Measurements from ENCODE around the gene PLD4. TPM values are rescaled to one million over a fixed set of nuclear protein-coding genes. Genes with fewer than 3 reads are reported as not detected.

Gene PLD4
- total RNA-seq, 6 experiments from 2014 or later = 0.05 to 0.18 (median 0.11) TPM

DNA sequence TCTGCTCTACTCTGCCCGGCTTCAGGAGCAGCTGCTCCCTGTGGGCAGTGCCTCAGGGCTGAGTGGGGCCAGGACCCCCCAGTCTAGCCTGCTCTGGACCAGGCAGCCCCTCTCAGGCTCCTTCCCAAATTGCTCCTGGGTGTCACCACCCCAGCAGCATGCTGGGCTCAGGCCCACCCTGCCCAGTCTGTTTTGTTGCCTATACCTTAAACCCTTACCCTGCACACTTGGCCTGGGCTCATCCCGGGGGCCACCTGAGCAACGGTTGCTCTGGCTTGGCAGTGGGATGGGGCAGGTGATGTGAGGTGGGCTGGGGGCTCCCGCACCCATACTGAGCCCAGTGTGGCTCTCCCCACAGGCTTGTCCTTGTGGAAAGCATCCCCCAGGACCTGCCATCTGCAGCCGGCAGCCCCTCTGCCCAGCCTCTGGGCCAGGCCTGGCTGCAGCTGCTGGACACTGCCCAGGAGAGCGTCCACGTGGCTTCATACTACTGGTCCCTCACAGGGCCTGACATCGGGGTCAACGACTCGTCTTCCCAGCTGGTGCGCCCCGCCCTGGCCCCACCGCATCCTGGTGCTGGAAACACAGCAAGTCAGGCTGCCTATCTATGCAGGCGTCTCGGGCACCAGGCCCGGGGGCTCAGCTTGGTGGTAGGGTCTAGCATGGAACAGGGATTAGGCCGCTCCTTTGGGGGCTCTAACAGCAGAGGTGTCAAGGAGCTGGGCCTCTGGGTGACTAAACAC is 3.9 kb downstream of the PLD4 start:
- no peaks in the 10 kb centered on the region for H3K9me3 Mint-ChIP-seq
- no peak overlapping the region for H3K4me3 Mint-ChIP-seq
- no peak for DNase-seq
- no peak overlapping the region for H3K27ac Mint-ChIP-seq
- H3K4me1 Mint-ChIP-seq (ENCODE audit: low read depth) = no peaks in the 10 kb centered on the region
- H3K27me3 Mint-ChIP-seq (ENCODE audit: insufficient read depth) = peaks cover 4% of the 10 kb centered on the region
- TF ChIP-seq, protein P1, sequence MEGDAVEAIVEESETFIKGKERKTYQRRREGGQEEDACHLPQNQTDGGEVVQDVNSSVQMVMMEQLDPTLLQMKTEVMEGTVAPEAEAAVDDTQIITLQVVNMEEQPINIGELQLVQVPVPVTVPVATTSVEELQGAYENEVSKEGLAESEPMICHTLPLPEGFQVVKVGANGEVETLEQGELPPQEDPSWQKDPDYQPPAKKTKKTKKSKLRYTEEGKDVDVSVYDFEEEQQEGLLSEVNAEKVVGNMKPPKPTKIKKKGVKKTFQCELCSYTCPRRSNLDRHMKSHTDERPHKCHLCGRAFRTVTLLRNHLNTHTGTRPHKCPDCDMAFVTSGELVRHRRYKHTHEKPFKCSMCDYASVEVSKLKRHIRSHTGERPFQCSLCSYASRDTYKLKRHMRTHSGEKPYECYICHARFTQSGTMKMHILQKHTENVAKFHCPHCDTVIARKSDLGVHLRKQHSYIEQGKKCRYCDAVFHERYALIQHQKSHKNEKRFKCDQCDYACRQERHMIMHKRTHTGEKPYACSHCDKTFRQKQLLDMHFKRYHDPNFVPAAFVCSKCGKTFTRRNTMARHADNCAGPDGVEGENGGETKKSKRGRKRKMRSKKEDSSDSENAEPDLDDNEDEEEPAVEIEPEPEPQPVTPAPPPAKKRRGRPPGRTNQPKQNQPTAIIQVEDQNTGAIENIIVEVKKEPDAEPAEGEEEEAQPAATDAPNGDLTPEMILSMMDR (IDR thresholded peaks at IDR 0.05) = no peak
- no peaks in the 10 kb centered on the region for H3K36me3 Mint-ChIP-seq (ENCODE audit: low read depth)

DNA sequence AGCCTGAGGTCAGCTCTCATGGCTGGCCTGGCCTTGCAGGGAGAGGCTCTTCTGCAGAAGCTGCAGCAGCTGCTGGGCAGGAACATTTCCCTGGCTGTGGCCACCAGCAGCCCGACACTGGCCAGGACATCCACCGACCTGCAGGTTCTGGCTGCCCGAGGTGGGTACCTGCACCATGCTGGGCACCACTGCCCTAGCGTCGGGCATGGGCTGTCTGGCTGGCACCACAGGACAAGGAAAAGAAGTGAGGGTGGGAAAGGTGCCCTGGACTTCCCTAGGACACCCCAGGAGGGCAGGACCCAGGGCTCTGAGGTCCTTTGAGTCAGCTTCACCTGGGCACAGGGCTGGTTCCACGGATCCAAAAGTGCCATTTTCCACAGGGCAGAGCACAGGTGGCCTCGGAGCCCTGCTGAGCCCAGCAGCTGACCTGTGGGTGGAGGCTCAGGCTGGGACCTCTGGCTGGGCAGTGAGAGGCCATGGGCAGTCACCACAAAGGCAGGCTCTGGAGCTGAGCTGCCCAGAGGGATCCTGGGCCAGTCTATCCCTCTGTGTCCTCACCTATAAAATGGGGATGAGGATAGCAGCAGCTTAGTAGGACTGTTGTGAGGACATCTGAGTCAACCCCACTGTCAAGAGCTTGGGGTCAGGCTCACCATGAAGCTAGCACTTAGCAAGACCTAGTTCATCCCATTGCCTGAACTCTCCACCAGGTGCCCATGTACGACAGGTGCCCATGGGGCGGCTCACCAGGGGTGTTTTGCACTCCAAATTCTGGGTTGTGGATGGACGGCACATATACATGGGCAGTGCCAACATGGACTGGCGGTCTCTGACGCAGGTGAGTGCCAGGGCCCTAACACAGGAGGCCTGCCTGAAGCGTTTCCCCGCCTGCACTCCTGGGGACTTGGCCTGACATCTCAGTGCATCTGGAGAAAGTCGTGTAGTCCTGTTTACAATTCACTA is 4.9 kb downstream of the PLD4 start:
- Mint-ChIP-seq H3K4me1 (ENCODE audit: low read depth) (0 out of 2 replicates have a peak, but pooled peaks cover 3% of the 10 kb centered on the region), H3K27ac (no peak overlapping the region), H3K4me3 (no peak overlapping the region), H3K36me3 (ENCODE audit: low read depth) (no peaks in the 10 kb centered on the region), H3K9me3 (no peaks in the 10 kb centered on the region), H3K27me3 (ENCODE audit: insufficient read depth) (peaks cover 4% of the 10 kb centered on the region)
- DNase-seq = no peak
- TF ChIP-seq, protein P1 (IDR thresholded peaks at IDR 0.05) = no peak

DNA sequence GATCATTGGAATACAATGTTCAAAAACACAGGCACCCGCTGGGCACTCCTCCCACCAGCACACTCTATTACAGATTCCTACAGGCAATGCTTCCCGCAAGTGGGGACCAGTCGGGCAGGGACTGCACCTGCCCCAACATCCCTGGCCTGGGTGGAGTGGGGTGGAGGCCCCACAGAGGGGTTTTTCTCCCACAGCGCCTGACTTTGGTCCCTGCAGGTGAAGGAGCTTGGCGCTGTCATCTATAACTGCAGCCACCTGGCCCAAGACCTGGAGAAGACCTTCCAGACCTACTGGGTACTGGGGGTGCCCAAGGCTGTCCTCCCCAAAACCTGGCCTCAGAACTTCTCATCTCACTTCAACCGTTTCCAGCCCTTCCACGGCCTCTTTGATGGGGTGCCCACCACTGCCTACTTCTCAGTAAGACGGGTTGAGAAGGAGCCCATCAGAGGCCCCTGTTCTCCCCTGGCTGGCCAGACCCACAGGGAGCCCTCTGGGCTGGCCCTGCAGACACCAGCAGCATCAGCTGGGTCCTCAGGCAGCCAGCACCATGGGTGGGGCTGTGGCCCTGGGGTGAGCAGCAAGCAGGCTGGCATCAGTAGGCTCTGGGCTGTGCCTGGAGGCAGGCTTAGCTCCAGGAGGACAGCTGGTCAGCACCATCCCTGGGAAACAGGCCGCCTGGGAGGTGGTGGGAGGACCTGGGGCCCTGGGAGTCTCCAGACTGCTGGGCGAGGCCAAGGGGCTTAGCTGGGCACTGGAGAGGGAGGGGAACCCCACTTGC is 6.0 kb downstream of the PLD4 start:
- H3K4me3 Mint-ChIP-seq = no peak overlapping the region
- H3K36me3 Mint-ChIP-seq (ENCODE audit: low read depth) = no peaks in the 10 kb centered on the region
- 0 out of 2 replicates have a peak, but pooled peaks cover 5% of the 10 kb centered on the region for H3K4me1 Mint-ChIP-seq (ENCODE audit: low read depth)
- no peak overlapping the region for H3K27ac Mint-ChIP-seq
- TF ChIP-seq, protein P1 (IDR thresholded peaks at IDR 0.05) = no peak
- DNase-seq = no peak
- peaks cover 4% of the 10 kb centered on the region for H3K27me3 Mint-ChIP-seq (ENCODE audit: insufficient read depth)
- no peaks in the 10 kb centered on the region for H3K9me3 Mint-ChIP-seq

DNA sequence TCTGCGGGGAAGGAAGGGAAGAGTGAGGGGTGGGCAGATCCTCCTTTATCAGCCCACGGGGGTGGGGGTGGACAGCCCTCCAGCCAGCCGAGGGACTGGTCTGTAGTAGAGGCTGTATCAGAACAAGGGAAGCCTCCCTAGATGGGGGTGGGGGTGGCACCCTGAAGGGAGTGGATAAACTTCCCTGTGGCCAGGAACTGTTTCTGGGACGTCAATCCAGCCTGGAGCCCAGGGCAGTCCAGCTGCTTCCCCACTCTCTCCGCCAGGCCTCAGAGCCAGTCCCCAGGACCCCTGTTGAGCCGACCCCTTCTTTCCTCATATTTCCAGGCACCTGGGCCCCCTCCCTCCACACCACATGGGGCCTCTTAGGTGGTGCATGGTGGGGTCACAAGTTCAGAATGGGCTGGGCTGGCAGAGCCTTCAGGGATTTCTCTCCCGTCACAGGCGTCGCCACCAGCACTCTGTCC is 6.7 kb downstream of the PLD4 start:
- Mint-ChIP-seq H3K27me3 (ENCODE audit: insufficient read depth) (peaks cover 4% of the 10 kb centered on the region), H3K36me3 (ENCODE audit: low read depth) (no peaks in the 10 kb centered on the region), H3K4me1 (ENCODE audit: low read depth) (0 out of 2 replicates have a peak, but pooled peaks cover 5% of the 10 kb centered on the region), H3K4me3 (no peak overlapping the region), H3K27ac (no peak overlapping the region), H3K9me3 (no peaks in the 10 kb centered on the region)
- TF ChIP-seq, protein P1 (IDR thresholded peaks at IDR 0.05) = no peak
- no peak for DNase-seq
